Measurements from ENCODE around the gene ATP8B4.

ATP8B4 gene

GRCh38 chr15:49888734-49889133 lies 230.3 kb downstream of the ATP8B4 start:
- no peak for DNase-seq

- DNase-seq = no peak
These were observed 230.7 kb downstream of the ATP8B4 start for GRCh38 chr15:49888323-49888693.

- DNase-seq = no peak
These were observed 231.2 kb downstream of the ATP8B4 start for GRCh38 chr15:49887659-49888322.

- DNase-seq = no peak
These were observed 235.9 kb downstream of the ATP8B4 start for GRCh38 chr15:49883121-49883520.

- no peak for DNase-seq
These were observed 237.2 kb downstream of the ATP8B4 start for GRCh38 chr15:49881866-49882265.

GRCh38 chr15:49881433-49881832 lies 237.6 kb downstream of the ATP8B4 start:
- no peak for DNase-seq

GRCh38 chr15:49877873-49878521 lies 241.0 kb downstream of the ATP8B4 start:
- DNase-seq = no peak

- DNase-seq = no peak
These were observed 241.7 kb downstream of the ATP8B4 start for GRCh38 chr15:49877117-49877872.

- no peak for DNase-seq
These were observed 242.5 kb downstream of the ATP8B4 start for GRCh38 chr15:49876401-49877038.

GRCh38 chr15:49875392-49875791 lies 243.6 kb downstream of the ATP8B4 start:
- no peak for DNase-seq

GRCh38 chr15:49870472-49870871 lies 248.6 kb downstream of the ATP8B4 start:
- DNase-seq = no peak

GRCh38 chr15:49868348-49868747 lies 250.7 kb downstream of the ATP8B4 start:
- DNase-seq = no peak

- DNase-seq = no peak
These were observed 252.9 kb downstream of the ATP8B4 start for GRCh38 chr15:49865925-49866757.

GRCh38 chr15:49864251-49864650 lies 254.8 kb downstream of the ATP8B4 start:
- DNase-seq = no peak

- DNase-seq = no peak
These were observed 255.4 kb downstream of the ATP8B4 start for GRCh38 chr15:49863431-49864224.

GRCh38 chr15:49860101-49860500 lies 258.9 kb downstream of the ATP8B4 start:
- DNase-seq = no peak

- DNase-seq = no peak
These were observed 261.2 kb downstream of the ATP8B4 start for GRCh38 chr15:49857496-49858475.

- no peak for DNase-seq
These were observed 263.0 kb downstream of the ATP8B4 start for GRCh38 chr15:49855917-49856637.

- no peak for DNase-seq
These were observed 266.3 kb downstream of the ATP8B4 start for GRCh38 chr15:49852756-49853155.

GRCh38 chr15:49848807-49849206 lies 270.2 kb downstream of the ATP8B4 start:
- no peak for DNase-seq
